ENCODE measurements around the gene CNTLN. TPM values are rescaled to one million over a fixed set of nuclear protein-coding genes. Genes with fewer than 3 reads are reported as not detected.

CNTLN gene
- total and polyA plus RNA-seq, 2 experiments from 2014 or later: 17.7 to 21.8 TPM

DNA sequence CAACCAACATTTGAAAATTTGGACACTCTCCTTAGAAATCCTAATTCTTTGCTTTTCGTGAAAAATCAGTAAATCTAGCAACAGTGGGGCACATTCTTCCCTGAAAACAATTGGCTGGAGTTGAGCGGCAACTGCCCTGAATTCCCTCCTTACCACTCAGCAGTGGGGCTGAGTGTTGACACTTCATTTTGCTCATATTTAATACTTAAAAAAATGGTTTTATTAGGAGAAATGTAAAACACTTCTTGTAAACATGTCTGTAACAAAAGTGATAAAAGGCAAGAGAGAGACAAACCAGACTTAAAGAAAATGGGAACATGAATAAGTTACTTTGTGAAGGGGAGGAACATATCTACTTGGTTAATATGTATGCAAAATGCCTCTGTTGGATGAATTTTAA lies 193.5 kb downstream of the CNTLN start:
- H3K4me3 Mint-ChIP-seq: no peak overlapping the region
- no peaks in the 10 kb centered on the region for H3K27me3 Mint-ChIP-seq (ENCODE audit: insufficient read depth, low read depth, poor library complexity)
- Histone ChIP-seq H3K9me2 (ENCODE audit: insufficient read depth) (no peaks in the 10 kb centered on the region), H4K20me1 (replicated peaks; ENCODE audit: insufficient read depth) (no peaks in the 10 kb centered on the region), H3K27ac (ENCODE audit: low read depth) (no peak overlapping the region), H3K79me2 (replicated peaks; ENCODE audit: insufficient read depth) (no peaks in the 10 kb centered on the region), H3K36me3 (ENCODE audit: insufficient read depth) (no peaks in the 10 kb centered on the region), H3F3A (replicated peaks; ENCODE audit: low read depth) (no peaks in the 10 kb centered on the region), H3K4me2 (no peak overlapping the region), H3K27me3 (ENCODE audit: insufficient read depth) (no peaks in the 10 kb centered on the region), H2AFZ (no peak overlapping the region), H3K4me3 (no peak overlapping the region), H3K4me1 (ENCODE audit: insufficient read depth) (peaks cover 8% of the 10 kb centered on the region; the same call in 1 of the 2 replicates)
- no peak overlapping the region for H3K27ac Mint-ChIP-seq
- no peaks in the 10 kb centered on the region for H3K36me3 Mint-ChIP-seq (ENCODE audit: low read depth)
- DNase-seq (ENCODE audit: low spot score): no peak
- H3K9me3 Mint-ChIP-seq: no peaks in the 10 kb centered on the region
- no peak for ATAC-seq
- TF ChIP-seq, protein P1, sequence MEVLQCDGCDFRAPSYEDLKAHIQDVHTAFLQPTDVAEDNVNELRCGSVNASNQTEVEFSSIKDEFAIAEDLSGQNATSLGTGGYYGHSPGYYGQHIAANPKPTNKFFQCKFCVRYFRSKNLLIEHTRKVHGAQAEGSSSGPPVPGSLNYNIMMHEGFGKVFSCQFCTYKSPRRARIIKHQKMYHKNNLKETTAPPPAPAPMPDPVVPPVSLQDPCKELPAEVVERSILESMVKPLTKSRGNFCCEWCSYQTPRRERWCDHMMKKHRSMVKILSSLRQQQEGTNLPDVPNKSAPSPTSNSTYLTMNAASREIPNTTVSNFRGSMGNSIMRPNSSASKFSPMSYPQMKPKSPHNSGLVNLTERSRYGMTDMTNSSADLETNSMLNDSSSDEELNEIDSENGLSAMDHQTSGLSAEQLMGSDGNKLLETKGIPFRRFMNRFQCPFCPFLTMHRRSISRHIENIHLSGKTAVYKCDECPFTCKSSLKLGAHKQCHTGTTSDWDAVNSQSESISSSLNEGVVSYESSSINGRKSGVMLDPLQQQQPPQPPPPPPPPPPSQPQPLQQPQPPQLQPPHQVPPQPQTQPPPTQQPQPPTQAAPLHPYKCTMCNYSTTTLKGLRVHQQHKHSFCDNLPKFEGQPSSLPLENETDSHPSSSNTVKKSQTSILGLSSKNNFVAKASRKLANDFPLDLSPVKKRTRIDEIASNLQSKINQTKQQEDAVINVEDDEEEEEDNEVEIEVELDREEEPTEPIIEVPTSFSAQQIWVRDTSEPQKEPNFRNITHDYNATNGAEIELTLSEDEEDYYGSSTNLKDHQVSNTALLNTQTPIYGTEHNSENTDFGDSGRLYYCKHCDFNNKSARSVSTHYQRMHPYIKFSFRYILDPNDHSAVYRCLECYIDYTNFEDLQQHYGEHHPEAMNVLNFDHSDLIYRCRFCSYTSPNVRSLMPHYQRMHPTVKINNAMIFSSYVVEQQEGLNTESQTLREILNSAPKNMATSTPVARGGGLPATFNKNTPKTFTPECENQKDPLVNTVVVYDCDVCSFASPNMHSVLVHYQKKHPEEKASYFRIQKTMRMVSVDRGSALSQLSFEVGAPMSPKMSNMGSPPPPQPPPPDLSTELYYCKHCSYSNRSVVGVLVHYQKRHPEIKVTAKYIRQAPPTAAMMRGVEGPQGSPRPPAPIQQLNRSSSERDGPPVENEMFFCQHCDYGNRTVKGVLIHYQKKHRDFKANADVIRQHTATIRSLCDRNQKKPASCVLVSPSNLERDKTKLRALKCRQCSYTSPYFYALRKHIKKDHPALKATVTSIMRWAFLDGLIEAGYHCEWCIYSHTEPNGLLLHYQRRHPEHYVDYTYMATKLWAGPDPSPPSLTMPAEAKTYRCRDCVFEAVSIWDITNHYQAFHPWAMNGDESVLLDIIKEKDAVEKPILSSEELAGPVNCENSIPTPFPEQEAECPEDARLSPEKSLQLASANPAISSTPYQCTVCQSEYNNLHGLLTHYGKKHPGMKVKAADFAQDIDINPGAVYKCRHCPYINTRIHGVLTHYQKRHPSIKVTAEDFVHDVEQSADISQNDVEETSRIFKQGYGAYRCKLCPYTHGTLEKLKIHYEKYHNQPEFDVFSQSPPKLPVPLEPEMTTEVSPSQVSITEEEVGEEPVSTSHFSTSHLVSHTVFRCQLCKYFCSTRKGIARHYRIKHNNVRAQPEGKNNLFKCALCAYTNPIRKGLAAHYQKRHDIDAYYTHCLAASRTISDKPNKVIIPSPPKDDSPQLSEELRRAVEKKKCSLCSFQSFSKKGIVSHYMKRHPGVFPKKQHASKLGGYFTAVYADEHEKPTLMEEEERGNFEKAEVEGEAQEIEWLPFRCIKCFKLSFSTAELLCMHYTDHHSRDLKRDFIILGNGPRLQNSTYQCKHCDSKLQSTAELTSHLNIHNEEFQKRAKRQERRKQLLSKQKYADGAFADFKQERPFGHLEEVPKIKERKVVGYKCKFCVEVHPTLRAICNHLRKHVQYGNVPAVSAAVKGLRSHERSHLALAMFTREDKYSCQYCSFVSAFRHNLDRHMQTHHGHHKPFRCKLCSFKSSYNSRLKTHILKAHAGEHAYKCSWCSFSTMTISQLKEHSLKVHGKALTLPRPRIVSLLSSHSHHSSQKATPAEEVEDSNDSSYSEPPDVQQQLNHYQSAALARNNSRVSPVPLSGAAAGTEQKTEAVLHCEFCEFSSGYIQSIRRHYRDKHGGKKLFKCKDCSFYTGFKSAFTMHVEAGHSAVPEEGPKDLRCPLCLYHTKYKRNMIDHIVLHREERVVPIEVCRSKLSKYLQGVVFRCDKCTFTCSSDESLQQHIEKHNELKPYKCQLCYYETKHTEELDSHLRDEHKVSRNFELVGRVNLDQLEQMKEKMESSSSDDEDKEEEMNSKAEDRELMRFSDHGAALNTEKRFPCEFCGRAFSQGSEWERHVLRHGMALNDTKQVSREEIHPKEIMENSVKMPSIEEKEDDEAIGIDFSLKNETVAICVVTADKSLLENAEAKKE (CRISPR knock-in tag; IDR thresholded peaks at IDR 0.05): no peak
- peaks cover 12% of the 10 kb centered on the region for H3K4me1 Mint-ChIP-seq

DNA sequence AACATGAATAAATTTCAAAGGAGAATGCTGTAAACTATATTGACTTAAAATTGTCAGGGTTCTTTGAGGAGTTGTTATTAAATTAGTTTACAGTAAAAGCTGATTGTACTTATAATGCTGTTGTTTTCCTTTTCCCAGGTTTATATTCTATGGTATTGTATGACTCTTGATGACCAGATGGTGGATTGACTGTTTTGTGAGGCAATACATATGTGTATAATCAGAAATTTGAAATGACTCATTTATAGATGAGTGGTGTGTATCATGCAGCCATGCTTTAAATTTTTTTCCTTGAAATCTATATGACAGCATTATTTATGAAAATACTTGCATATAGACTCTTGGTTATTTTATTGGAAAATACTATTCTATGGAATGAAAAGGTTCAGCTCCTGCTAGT lies 195.3 kb downstream of the CNTLN start:
- peak overlapping the region; percentile 20; the same call in 1 of the 2 replicates for H3K27ac Mint-ChIP-seq
- H3K4me2 ChIP-seq: no peak overlapping the region
- no peaks in the 10 kb centered on the region for H3K36me3 ChIP-seq (ENCODE audit: insufficient read depth)
- peaks cover under 1% of the 10 kb centered on the region for H3K27me3 Mint-ChIP-seq (ENCODE audit: insufficient read depth, low read depth, poor library complexity)
- H3K4me3 ChIP-seq: no peak overlapping the region
- peaks cover 12% of the 10 kb centered on the region for H3K4me1 Mint-ChIP-seq
- H3K36me3 Mint-ChIP-seq (ENCODE audit: low read depth): no peaks in the 10 kb centered on the region
- DNase-seq (ENCODE audit: low spot score): no peak
- no peaks in the 10 kb centered on the region for H3F3A ChIP-seq (replicated peaks; ENCODE audit: low read depth)
- no peak overlapping the region for H2AFZ ChIP-seq
- no peak overlapping the region for H3K4me3 Mint-ChIP-seq
- no peak overlapping the region for H3K27ac ChIP-seq (ENCODE audit: low read depth)
- peaks cover 8% of the 10 kb centered on the region; the same call in 1 of the 2 replicates for H3K4me1 ChIP-seq (ENCODE audit: insufficient read depth)
- no peaks in the 10 kb centered on the region for H4K20me1 ChIP-seq (replicated peaks; ENCODE audit: insufficient read depth)
- ATAC-seq: no peak
- H3K9me3 Mint-ChIP-seq: no peaks in the 10 kb centered on the region
- H3K79me2 ChIP-seq (replicated peaks; ENCODE audit: insufficient read depth): no peaks in the 10 kb centered on the region
- no peaks in the 10 kb centered on the region for H3K27me3 ChIP-seq (ENCODE audit: insufficient read depth)
- no peaks in the 10 kb centered on the region for H3K9me2 ChIP-seq (ENCODE audit: insufficient read depth)
- TF ChIP-seq STAT1 (IDR thresholded peaks at IDR 0.05; ENCODE audit: unreplicated experiment) (no peak), ZNF331 (CRISPR knock-in tag; IDR thresholded peaks at IDR 0.05; ENCODE audit: low read depth) (no peak)
- TF ChIP-seq, protein P1 (CRISPR knock-in tag; IDR thresholded peaks at IDR 0.05): no peak
